B cell (primary cell): ENCODE results near the gene DENND2C.

Experiments
- EZH2 ChIP-seq: IDR thresholded peaks from 2 replicates; pipeline ENCODE4 v1.6.1; 2012; ENCODE audit warnings: borderline replicate concordance, low read depth, mild to moderate bottlenecking, moderate library complexity, low read length; ENCODE audit not compliant: insufficient read depth, poor library complexity, severe bottlenecking
- TF ChIP-seq, protein P1 (sequence below): fragments of 200-600 bp; IDR thresholded peaks from one replicate; pipeline ENCODE4 v1.8.0; 2022; ENCODE audit warnings: antibody characterized with exemption, mild to moderate bottlenecking

GRCh38 chr1:114627107-114627506 is 42.7 kb downstream of the DENND2C start:
- TF ChIP-seq, protein P1, sequence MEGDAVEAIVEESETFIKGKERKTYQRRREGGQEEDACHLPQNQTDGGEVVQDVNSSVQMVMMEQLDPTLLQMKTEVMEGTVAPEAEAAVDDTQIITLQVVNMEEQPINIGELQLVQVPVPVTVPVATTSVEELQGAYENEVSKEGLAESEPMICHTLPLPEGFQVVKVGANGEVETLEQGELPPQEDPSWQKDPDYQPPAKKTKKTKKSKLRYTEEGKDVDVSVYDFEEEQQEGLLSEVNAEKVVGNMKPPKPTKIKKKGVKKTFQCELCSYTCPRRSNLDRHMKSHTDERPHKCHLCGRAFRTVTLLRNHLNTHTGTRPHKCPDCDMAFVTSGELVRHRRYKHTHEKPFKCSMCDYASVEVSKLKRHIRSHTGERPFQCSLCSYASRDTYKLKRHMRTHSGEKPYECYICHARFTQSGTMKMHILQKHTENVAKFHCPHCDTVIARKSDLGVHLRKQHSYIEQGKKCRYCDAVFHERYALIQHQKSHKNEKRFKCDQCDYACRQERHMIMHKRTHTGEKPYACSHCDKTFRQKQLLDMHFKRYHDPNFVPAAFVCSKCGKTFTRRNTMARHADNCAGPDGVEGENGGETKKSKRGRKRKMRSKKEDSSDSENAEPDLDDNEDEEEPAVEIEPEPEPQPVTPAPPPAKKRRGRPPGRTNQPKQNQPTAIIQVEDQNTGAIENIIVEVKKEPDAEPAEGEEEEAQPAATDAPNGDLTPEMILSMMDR, result no peak
- no peak for TF ChIP-seq EZH2
